IMR-90 (cell line): ENCODE measurements around the gene TBC1D22A. TPM values are rescaled to one million over a fixed set of nuclear protein-coding genes. Genes with fewer than 3 reads are reported as not detected.

Experiments
- ATAC-seq: fragments of 200-7000 bp; cut with Tn5 transposase; 2 replicates; pipeline ENCODE4 v1.9.1; 2020; ENCODE audit warnings: low read depth, mild to moderate bottlenecking, moderate library complexity
- BruUV-seq: library from RNA; stranded (reverse); fragments of 400-500 nt; replicated peaks from 2 replicates; lab custom pipeline; 2021; lab: Mats Ljungman, UMichigan
- CTCF ChIA-PET: fragments of 300-600 bp; formaldehyde crosslinking; extraction: SDS; loops from one replicate; lab custom pipeline; 2021; ENCODE audit warnings: antibody characterized with exemption; lab: Yijun Ruan, JAX
- POLR2A ChIA-PET: fragments of 300-600 bp; sonication (Branson Sonifier 250); formaldehyde crosslinking; loops from one replicate; lab custom pipeline; 2022; ENCODE audit warnings: antibody characterized with exemption; ENCODE audit not compliant: unreplicated experiment; lab: Charles Lee
- DNase-seq: peaks from one replicate; pipeline ENCODE4 v3.0.0; 2013
- H2AFZ ChIP-seq: replicated peaks from 2 replicates; pipeline ENCODE3; 2013; ENCODE audit warnings: low read length, mild to moderate bottlenecking; ENCODE audit not compliant: poor library complexity
- H2AK5ac ChIP-seq: 2 replicates; pipeline ENCODE4 v1.6.1; 2013; ENCODE audit warnings: low read depth, low read length, inconsistent platforms
- H2AK9ac ChIP-seq: replicated peaks from 2 replicates; pipeline ENCODE3; 2013; ENCODE audit warnings: mild to moderate bottlenecking, low read depth, low read length, moderate library complexity; ENCODE audit not compliant: poor library complexity
- H2BK120ac ChIP-seq: 2 replicates; pipeline ENCODE4 v1.6.1; 2013; ENCODE audit warnings: low read depth, low read length, inconsistent platforms
- H2BK15ac ChIP-seq: 3 replicates; pipeline ENCODE4 v1.6.1; 2013; ENCODE audit warnings: low read depth, low read length, inconsistent platforms
- H2BK20ac ChIP-seq: 2 replicates; pipeline ENCODE4 v1.6.1; 2013; ENCODE audit warnings: low read depth, mild to moderate bottlenecking, inconsistent platforms, low read length, moderate library complexity
- H2BK5ac ChIP-seq: 2 replicates; pipeline ENCODE4 v1.6.1; 2013; ENCODE audit warnings: mild to moderate bottlenecking, low read depth, low read length, inconsistent platforms; ENCODE audit not compliant: poor library complexity, severe bottlenecking
- H3K14ac ChIP-seq: replicated peaks from 2 replicates; pipeline ENCODE4 v1.6.1; 2013; ENCODE audit warnings: low read depth, low read length, inconsistent platforms
- H3K18ac ChIP-seq: 2 replicates; pipeline ENCODE4 v1.6.1; 2013; ENCODE audit warnings: low read depth, low read length, control low read depth
- H3K23ac ChIP-seq: 2 replicates; pipeline ENCODE4 v1.6.1; 2013; ENCODE audit warnings: low read depth, low read length, inconsistent platforms
- H3K27ac ChIP-seq: 2 replicates; pipeline ENCODE4 v1.5.1; 2013; ENCODE audit warnings: mild to moderate bottlenecking, control low read depth, low read length; ENCODE audit not compliant: insufficient read depth
- H3K27me3 ChIP-seq: 2 replicates; pipeline ENCODE4 v1.6.1; 2013; ENCODE audit warnings: low read length; ENCODE audit not compliant: control insufficient read depth, insufficient read depth
- H3K36me3 ChIP-seq: 2 replicates; pipeline ENCODE4 v1.6.1; 2013; ENCODE audit warnings: low read length, mixed read lengths; ENCODE audit not compliant: control insufficient read depth, insufficient read depth
- H3K4ac ChIP-seq: 2 replicates; pipeline ENCODE4 v1.6.1; 2013; ENCODE audit warnings: low read depth, low read length, inconsistent platforms
- H3K4me1 ChIP-seq: 2 replicates; pipeline ENCODE4 v1.6.1; 2013; ENCODE audit warnings: low read length, mixed read lengths; ENCODE audit not compliant: control insufficient read depth, insufficient read depth
- H3K4me2 ChIP-seq: 2 replicates; pipeline ENCODE4 v1.6.1; 2013; ENCODE audit warnings: low read depth, mild to moderate bottlenecking, control low read depth, low read length, moderate library complexity
- H3K4me3 ChIP-seq: 2 replicates; pipeline ENCODE4 v1.5.1; 2013; ENCODE audit warnings: low read depth, mild to moderate bottlenecking, control low read depth, low read length, moderate library complexity; ENCODE audit not compliant: insufficient read depth
- H3K56ac ChIP-seq: 2 replicates; pipeline ENCODE4 v1.6.1; 2013; ENCODE audit warnings: low read length, inconsistent platforms; ENCODE audit not compliant: insufficient read depth; ENCODE audit errors: extremely low read depth
- H3K79me1 ChIP-seq, 2 experiments: 2 replicates each; pipeline ENCODE4 v1.6.1; 2013; ENCODE audit warnings: low read length in 2 of 2, inconsistent platforms in 1 of 2, low read depth in 1 of 2
- H3K9ac ChIP-seq: 2 replicates; pipeline ENCODE4 v1.6.1; 2013; ENCODE audit warnings: low read depth, low read length, control low read depth
- H3K9me1 ChIP-seq: 2 replicates; pipeline ENCODE4 v1.6.1; 2013; ENCODE audit warnings: low read length, inconsistent platforms; ENCODE audit not compliant: insufficient read depth
- H3K9me3 ChIP-seq: 2 replicates; pipeline ENCODE4 v1.6.1; 2013; ENCODE audit warnings: low read length; ENCODE audit not compliant: control insufficient read depth, insufficient read depth
- H4K20me1 ChIP-seq: 2 replicates; pipeline ENCODE4 v1.6.1; 2013; ENCODE audit warnings: low read length, inconsistent platforms; ENCODE audit not compliant: insufficient read depth
- H4K5ac ChIP-seq: 2 replicates; pipeline ENCODE4 v1.6.1; 2013; ENCODE audit warnings: mild to moderate bottlenecking, low read depth, low read length, control low read depth
- H4K8ac ChIP-seq, 2 experiments: 2 replicates each; pipeline ENCODE4 v1.6.1; 2013; ENCODE audit warnings: low read depth in 2 of 2, low read length in 2 of 2, control low read depth in 1 of 2, inconsistent platforms in 1 of 2
- H4K91ac ChIP-seq: 2 replicates; pipeline ENCODE4 v1.6.1; 2013; ENCODE audit warnings: low read depth, low read length, inconsistent platforms; ENCODE audit not compliant: insufficient read depth
- CHD1 ChIP-seq: IDR thresholded peaks from 2 replicates; pipeline ENCODE4 v1.6.1; 2012; ENCODE audit warnings: low read depth, low read length, improper control_type of control experiment
- WGBS, 2 experiments: methylation state at CpG; one replicate each; pipeline versions ENCODE4 v1.1.5 to v1.1.7; 2013; ENCODE audit warnings: missing lambda C conversion rate in 2 of 2; ENCODE audit not compliant: insufficient read length in 1 of 2; ENCODE audit errors: extremely low coverage in 2 of 2; 5-methylcytosine and 5-hydroxymethylcytosine counted together
- dilution Hi-C: fragments of 300-500 bp; cut with HindIII; formaldehyde crosslinking; loops from one replicate; pipeline ENCODE4 v1.14.3; 2018; ENCODE audit warnings: low sequenced_read_pairs; ENCODE audit not compliant: unreplicated experiment
- in situ Hi-C: fragments of 300-500 bp; cut with MboI; formaldehyde crosslinking; loops from 3 replicates; pipeline ENCODE4 v1.14.3; 2019; ENCODE audit warnings: low sequenced_read_pairs, inconsistent platforms, mixed read lengths
- intact Hi-C: fragments of 100-400 bp; cut with micrococcal nuclease; formaldehyde crosslinking; loops from 2 replicates; pipeline ENCODE4 v1.10.0; 2022
- polyA plus RNA-seq, 3 experiments: library from polyadenylated mRNA; depleted of rRNA; stranded (reverse); fragments of >200 nt; gene quantifications; 2 replicates each; pipeline ENCODE4 v1.2.3, GENCODE V29; 2012; ENCODE audit warnings: low replicate concordance in 1 of 3
- total RNA-seq: library from RNA; depleted of rRNA; stranded (reverse); fragments of >200 nt; gene quantifications from 2 replicates; pipeline ENCODE4 v1.2.3, GENCODE V29; 2012

Gene TBC1D22A
- total and polyA plus RNA-seq, 2 of the 4 experiments (the other 2 are of a cell fraction) = 9.0 to 16.7 TPM

- no peak overlapping the region for H4K5ac ChIP-seq
- H3K18ac ChIP-seq = no peak overlapping the region
- H3K4me1 ChIP-seq = peaks cover 14% of the 10 kb centered on the region
- H3K79me1 ChIP-seq = peaks cover 44 to 69% of the 10 kb centered on the region in 2 experiments
- no peak overlapping the region for H4K8ac ChIP-seq
- no peak overlapping the region for H3K4me3 ChIP-seq
- no peak overlapping the region for H3K56ac ChIP-seq
- H2BK120ac ChIP-seq = no peak overlapping the region
- 0 out of 3 replicates have a peak overlapping the region, but pooled peaks have one; percentile 1 for H2BK15ac ChIP-seq
- H3K9me1 ChIP-seq = peaks cover 23% of the 10 kb centered on the region
- no peak overlapping the region for H2AK9ac ChIP-seq
- H3K27ac ChIP-seq = no peak overlapping the region
- H3K4me2 ChIP-seq = 0 out of 2 replicates have a peak overlapping the region, but pooled peaks have one; percentile 4
- no peak overlapping the region for H3K14ac ChIP-seq
- ChIA-PET POLR2A (no interaction called here), CTCF (interaction anchor here (0.5 to 1.6 kb wide), 4 partner anchors 11 to 55 kb away, joined by 3 to 6 read pairs (median 4); no protein-coding TSS in a partner anchor)
- H3K4ac ChIP-seq = peak overlapping the region; percentile 24; the same call in 1 of the 2 replicates
- H3K9ac ChIP-seq = no peak overlapping the region
- ATAC-seq (peak; percentile 10), DNase-seq (peak; percentile 19)
- peaks cover 4% of the 10 kb centered on the region; the same call in 1 of the 2 replicates for H3K36me3 ChIP-seq
- no peaks in the 10 kb centered on the region for H3K27me3 ChIP-seq
- peak overlapping the region; percentile 36; the same call in 1 of the 2 replicates for H2AK5ac ChIP-seq
- intact Hi-C loops (loop anchor here (10.0 kb wide), 1 partner anchor 309 kb away; no protein-coding TSS in a partner anchor), in situ Hi-C loops (no loop called here), dilution Hi-C loops (no loop called here)
- no peak overlapping the region for H3K23ac ChIP-seq
- no TSS peak for BruUV-seq
- no peak for TF ChIP-seq CHD1
- H3K9me3 ChIP-seq = no peaks in the 10 kb centered on the region
- WGBS, 2 experiments = 96% methylated on average over 13 of the region's 17 CpGs; no CpG with 5 or more reads in 1 of the 2 experiments
- H4K20me1 ChIP-seq = peaks cover 28% of the 10 kb centered on the region
- H2AFZ ChIP-seq = no peak overlapping the region
- H4K91ac ChIP-seq = no peak overlapping the region
- no peak overlapping the region for H2BK20ac ChIP-seq
- H2BK5ac ChIP-seq = no peak overlapping the region
These were observed 83.8 kb downstream of the TBC1D22A start for GRCh38 chr22:46846150-46846831.
